Kidney tubule cell (primary cell): ENCODE data around the gene BRI3BP.
"Not testable (repeated sequence)": the region's sequence is repeated elsewhere in the genome, so short reads cannot be mapped to it uniquely, and the experiment has no call there.

Experiments
- DNase-seq: peaks from one replicate; pipeline ENCODE4 v3.0.0-alpha.2; 2018; ENCODE audit warnings: low spot score

The BRI3BP gene

DNA sequence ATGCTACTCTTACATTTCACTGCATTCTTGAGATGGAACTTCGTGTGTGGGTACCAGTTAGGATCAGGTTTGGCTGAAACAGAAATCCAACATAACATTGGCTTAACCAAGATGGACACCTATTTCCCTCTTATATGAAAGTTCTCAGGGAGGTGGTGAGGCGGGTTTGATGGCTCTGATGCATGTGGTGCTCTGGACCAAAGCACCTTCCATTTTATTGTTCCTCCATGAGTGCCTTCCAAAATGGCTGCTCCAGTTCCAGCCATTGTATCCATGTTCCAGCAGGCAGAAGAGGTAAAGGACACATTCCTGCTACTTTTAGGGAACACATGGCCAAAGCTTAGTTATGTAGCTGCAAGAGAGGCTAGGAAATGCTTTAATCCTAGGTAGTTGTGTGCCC, 29.6 kb downstream of the BRI3BP start:
- no peak for DNase-seq

DNA sequence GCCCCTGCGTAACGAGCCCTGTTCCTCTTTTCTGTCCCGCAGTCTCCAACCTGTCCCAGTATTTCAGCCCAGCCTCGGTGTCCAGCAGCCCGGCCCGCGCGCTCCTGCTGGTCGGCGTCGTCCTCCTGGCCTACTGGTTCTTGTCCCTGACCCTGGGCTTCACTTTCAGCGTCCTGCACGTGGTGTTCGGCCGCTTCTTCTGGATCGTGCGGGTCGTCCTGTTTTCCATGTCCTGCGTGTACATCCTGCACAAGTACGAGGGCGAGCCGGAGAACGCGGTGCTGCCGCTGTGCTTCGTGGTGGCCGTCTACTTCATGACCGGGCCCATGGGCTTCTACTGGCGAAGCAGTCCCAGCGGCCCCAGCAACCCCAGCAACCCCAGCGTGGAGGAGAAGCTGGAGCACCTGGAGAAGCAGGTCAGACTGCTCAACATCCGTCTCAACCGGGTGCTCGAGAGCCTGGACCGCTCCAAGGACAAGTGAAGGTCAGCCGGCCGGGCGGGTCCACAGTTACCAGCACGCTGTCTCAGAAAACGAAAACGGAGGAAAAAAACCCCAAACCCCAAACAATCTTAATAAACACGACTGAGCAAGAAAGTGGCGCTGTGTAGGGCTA, 31.6 kb downstream of the BRI3BP start:
- DNase-seq = no peak

DNA sequence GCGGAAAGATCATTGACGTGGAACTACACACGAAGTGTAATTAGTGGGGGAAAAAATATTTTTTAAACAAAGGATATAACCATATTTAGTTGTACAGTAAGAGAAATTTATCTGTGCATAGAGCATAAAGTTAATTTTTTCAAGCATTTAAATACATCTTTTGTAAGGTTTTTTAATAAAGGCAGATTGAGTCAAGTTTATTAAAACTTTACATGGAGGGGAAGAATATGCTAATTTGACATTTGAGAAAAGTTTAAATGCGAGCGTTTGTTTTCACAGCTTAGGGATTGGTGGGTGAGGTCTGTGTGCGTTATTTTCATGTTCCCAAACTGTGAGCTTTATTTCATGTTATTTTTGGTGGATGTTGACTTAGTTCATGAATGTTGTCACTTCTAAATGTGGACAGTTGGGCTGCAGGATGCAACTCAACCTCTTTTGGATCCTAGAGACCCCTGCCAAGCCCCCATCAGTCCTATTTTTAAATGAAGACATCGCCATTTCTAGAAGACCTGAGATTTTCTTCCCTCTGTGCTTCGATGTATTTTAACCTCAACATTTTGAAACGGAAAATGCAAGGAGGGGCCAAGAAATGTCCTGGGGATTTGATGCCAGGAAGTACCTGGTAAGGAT, 32.3 kb downstream of the BRI3BP start:
- no peak for DNase-seq

DNA sequence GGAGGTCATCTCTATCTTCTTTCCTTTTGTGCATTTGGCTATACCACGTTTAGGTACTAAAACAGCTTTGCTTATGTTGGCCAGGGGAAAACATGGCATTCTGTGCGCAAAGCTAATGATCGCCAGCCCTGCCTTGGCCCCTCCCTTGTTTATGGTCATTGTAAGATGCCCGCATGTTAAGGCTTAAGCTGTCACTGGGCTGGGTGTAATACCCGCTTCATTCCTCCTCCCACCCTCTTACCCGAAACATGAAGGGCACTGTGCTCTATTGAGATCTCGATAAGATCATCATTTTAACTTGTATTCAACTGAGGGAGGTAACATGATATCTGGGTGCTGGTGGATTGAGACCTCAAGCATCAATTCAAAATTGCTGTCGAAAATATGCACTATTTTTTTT, 34.7 kb downstream of the BRI3BP start:
- DNase-seq = no peak

DNA sequence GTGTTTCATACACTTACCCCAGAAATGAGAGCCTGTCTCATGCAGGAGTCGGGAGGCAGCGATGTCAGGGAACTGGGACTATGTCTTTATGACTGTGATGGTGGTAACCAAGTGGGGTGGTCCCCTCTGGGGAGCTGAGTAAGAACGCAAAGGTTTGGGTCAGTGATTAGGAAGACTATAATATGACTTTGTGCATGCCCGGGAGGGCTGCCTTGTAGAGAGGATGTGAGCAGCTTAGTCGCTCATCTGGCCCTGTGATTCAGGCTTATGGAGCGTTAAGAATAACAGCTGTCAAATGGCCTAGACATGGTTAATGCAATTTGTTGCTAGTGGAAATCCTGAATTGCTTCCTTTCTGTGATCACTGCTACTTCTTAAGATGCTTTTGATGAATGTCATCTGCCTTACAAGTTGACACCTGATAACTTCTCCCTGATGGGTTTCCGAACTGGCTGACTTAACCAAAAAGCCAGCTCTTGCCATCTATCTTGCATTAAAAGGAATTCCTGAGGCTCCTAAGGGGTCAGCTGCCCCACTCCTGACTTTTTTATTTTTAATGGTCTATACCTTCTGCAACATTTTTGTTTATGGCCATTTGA, 36.4 kb downstream of the BRI3BP start:
- peak; percentile 13 for DNase-seq

DNA sequence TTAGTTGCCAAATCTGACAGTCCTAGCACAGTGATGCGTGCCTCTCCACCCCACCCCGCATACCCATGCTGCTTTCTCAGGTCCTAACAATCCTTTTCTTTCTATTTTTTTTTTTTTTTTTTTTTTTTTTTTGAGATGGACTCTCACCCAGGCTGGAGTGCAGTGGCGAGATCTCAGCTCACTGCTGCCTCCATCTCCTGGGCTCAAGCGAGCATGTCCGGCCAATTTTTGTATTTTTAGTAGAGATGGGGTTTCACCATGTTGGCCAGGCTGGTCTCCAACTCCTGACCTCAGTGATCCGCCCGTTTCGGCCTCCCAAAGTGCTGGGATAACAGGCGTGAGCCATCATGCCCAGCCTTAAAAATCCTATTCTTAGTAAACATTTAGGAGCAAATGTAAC, 38.0 kb downstream of the BRI3BP start:
- not testable (repeated sequence) for DNase-seq

DNA sequence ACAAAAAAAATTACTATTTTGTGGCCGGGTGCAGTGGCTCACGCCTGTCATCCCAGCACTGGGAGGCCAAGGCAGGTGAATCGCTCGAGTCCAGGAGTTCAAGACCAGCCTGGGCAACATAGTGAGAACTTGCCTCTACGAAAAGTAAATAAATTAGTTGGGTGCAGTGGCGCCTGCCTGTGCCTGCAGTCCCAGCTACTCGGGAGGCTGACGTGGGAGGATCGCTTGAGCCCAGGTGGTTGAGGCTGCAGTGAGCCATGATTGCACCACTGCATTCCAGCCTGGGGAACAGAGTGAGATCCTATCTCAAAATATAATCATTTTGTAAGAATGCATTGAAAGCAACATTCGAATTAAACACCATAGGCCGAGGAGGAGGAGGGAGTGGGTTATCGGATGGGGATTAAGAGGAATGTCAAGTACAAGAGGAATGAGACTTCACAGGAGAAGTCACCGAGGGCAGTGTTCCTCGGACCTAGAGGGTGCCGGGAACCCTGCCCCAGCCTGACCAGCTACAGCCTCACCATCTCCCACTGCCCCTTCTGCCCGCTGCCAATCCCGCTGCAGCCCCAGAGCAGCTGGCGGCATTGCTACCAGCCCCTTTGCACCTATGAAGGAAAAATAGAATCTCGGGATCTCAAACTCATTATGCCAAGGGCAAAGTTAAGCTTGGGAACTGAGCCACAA, 39.2 kb downstream of the BRI3BP start:
- DNase-seq = no peak

DNA sequence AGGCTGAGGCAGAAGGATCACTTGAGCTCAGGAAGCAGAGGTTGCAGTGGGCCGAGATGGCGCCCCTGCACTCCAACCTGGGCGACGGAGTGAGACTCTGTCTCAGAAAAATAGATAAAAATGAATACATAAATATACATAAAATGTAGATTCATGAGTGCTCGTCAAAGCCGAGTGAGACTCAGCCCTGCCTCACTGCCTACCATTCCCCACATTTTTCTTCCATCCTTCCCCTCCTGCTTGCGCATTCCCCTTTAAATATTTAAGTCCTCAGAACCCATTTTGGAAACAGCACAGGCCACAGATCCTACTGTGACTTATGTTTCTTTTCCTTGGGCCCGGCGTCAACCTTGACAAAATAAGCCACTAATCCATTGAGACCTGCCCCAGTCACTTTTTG, 39.8 kb downstream of the BRI3BP start:
- DNase-seq = no peak

DNA sequence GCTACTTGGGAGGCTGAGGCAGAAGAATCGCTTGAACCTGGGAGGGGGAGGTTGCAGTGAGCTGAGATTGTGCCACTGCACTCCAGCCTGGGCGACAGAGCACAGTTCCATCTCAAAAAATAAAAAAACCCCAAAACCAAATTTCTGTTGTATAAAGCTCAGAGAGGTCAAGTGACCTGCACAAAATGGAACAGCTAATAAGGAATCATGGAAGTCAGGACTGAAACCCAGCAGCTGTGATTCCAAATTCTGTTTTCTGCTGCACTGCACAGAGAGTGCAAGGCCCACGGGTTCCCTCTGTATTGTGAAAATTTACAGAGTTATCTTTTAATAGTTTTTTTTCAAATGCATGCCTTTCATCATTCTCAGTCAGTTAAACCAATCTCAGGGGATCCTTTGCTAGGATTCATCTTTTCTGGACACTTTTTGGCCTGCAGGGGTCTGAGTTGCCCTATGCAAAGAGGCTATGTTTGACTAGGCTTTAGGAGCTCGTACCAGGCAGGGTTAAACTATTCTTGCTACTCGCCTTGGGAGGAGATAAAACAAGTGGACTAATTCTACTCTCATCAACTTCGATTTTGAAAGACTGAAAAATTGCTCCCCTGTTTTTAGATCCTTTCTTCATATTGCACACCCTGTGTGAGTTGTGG, 45.7 kb downstream of the BRI3BP start:
- no peak for DNase-seq

DNA sequence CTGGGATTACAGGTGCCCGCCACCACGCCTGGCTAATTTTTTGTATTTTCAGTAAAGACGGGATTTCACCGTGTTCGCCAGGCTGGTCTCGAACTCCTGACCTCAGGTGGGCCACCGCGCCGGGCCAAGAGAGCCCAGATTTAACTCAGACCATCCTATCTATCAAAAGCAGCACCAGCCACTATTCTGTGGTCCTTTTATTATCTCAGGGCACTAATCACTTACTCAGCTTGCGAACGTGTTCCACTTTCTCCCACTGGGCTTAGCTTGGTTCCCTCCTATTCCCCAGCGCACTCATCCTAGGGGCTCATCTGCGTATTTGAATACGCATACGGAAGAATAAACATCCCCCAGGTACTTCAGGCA, 55.6 kb downstream of the BRI3BP start:
- DNase-seq = no peak

DNA sequence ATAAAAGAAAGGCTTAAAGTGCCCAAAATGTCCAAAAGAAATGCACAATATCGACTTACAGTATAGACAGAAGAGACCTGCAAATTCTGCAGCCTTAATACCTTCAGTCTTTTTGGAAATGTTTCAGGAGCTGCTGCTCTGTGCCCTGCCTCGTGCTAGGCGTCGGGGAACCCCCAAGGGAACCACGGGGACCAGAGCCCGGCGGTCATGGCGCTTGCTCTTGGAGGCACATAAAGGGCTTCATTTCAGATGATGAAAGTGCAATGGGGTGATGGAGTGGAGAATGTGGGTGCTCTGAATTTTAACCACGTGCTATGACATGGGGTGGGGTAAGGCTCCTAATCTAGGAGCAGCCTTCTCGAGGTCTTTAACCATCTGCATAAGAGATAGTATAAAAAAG, 57.0 kb downstream of the BRI3BP start:
- no peak for DNase-seq

DNA sequence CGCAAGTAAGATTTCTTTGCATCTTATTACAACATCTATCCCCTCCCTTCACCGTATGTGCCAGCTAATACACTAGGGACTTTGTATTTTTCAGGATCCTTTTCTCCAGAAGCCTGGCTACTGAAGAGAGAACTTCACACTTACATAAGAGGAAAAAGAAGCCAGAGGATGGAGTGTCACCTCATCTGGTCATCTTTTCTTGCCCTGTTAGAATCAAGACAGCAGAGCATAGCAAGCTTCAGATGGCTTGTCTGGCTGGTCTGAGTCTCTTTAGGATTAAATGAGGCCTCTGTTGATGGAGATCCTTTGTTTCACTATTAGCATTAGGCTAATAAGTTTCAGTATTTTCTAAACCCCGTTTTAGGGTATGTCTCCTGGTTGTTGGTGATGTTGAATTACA, 57.4 kb downstream of the BRI3BP start:
- no peak for DNase-seq

DNA sequence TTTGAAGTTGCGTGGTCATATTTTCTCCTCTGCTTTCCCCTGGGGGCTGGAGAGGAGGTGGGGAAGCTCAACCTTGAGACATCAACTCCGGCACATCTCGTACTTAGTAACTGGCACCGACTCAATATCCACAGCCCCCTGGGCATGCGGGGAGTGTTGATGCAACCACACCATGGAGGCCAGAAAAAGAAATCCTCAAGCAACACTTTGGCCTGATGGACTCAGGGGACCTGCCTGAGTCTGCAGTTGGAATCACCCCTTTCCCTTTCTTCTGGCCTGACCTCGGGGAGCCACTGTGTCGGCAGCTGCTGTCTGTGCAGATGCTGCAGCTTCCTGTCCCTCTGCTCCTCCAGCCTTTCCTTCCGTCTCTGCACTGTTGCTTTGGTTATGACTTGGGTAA, 60.4 kb downstream of the BRI3BP start:
- DNase-seq = no peak

DNA sequence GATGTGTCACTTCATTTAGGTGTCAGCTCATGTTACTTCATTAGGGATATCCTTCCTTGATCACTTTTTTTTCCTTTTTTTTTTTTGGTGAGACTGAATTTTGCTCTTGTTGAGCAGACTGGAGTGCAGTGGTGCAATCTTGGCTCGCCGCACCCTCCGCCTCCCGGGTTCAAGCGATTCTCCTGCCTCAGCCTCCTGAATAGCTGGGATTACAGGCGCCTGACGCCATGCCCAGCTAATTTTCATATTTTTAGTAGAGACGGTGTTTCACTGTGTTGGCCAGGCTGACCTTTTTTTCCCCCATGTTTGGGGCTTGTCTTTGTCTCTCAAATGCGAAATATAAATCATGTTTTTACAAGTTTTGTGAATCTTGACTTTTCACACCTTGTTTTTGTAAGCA, 62.1 kb downstream of the BRI3BP start:
- no peak for DNase-seq

DNA sequence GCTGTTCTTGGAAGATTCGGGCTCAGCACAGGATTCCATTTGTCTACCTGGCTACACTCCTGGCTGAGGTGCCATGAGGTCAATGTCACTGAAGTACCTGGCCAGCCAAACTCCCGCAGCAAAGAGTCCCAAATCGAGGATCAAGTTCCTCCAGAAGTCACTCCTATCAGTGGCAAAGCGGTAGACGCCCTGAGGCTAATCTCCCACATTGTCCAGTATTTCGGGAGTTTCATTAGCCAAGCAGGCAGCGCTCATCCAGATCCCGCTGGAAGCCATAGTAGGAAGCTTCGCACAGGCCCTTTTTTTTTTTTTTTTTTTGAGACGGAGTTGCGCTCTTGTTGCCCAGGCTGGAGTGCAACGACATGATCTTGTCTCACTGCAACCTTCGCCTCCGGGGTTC, 62.9 kb downstream of the BRI3BP start:
- DNase-seq = no peak

DNA sequence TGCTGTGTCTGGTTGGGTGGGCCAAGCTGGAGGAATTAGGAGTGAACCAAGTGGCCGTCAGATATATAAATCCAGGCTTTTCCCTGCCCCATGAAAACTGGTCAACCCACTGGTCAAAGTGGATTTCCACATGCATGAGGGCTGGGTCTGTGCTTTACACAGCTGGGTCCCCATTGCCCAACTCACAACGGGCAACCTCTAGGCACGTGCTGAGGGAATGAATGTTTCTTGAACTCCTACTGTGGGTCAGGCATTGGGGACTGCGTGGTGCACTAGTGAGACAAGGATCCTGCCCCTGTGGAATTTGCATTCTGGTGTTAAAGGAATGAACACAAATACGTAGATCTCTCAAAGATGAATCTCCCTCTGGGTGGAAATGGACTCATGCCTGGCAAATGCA, 64.3 kb downstream of the BRI3BP start:
- no peak for DNase-seq

DNA sequence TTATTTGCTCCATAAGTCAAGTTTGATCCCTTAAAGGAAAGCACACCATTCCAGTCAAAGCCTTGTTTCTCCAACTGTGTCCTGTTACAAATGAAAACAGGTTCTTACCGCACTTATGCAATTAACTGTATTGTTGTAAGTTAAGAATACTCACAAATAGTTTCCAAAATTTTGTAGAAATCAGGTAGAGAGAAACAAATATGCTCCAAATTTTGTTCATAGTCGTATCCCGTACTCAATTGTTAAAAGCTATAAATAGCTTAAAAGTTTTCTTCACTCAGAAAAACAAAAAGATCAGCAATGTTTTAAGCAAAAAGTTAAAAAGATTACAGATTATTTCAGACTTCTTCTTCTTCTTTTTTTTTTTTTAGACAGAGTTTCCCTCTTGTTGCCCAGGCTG, 67.8 kb downstream of the BRI3BP start:
- no peak for DNase-seq

DNA sequence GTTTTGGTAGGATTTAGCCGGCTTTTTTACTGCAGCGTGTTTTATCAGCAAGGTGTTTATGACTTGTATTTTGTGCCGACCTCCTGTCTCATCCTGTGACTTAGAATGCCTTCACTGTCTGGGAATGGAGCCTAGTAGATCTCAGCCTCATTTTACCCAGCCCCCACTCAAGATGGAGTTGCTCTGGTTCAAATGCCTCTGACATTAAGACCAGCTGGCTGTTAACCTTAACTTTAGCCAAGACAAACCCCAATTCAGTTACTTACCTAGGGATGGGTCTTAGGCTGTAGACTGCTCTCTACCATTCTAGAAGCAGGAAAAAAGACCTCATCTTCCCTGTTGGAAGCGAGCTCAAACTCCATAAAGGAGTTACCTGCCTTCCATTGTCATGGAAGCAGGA, 70.1 kb downstream of the BRI3BP start:
- DNase-seq = not testable (repeated sequence)

DNA sequence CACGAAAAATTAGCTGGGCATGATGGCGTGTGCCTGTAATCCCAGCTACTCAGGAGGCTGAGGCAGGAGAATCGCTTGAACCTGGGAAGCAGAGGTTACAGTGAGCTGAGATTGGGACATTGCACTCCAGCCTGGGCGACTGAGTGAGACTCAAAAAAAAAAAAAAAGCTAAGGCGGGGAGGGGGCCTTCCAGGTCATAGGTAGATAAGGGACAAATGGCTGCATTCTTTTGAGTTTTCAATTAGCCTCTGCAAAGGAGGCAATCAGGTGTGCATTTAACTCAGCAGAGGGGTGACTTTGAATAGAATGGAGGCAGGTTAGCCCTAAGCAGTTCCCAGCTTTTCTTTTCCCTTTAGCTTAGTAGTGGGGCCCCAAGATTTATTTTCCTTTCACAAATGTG, 71.0 kb downstream of the BRI3BP start:
- DNase-seq = no peak

DNA sequence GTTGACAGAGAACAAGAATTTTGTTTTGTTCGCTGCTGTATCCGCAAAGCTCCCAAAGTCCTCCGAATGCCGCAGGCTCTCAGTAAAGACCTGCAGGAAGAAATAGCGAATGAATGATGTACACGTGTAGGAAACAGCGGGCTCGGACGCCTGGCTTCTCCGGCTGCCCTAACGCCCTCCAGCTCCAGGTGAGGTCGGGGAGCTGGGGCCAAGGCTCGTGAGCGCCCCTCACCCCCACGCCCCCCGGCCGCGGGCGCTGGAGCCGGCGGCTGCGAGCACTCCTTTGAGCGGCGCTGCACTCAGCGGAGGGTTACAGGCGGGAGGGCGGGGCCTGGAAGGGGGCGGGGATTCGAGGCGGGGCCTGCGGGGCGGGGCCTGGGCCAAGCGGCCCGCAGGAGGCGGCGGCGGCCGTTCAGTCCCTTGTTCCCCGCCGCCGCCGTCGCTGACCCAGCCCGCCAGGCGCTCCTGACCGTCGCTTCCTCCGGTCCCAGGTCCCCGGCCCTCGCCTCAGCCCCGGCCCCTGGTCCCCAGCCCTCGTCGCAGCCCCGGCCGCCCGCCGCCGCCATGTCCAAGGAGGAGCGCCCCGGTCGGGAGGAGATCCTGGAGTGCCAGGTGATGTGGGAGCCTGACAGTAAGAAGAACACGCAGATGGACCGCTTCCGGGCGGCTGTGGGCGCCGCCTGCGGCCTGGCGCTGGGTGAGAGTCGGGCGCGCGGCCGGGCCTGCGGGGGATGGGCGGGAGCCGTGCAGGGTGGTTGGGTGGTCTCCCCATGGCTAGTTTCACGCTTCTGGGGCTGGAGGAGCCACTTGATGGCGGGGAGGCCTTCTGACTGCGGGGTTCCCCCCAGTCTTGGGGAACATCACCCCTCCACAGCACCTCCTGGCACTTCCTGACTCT, 71.8 kb downstream of the BRI3BP start, which contains the start of gene AACS:
TSS of gene AACS (plus strand) at position 415 of the 898 bp plus-strand sequence. CDS start at position 565, 150 bp downstream.
- peak; percentile 73 for DNase-seq

DNA sequence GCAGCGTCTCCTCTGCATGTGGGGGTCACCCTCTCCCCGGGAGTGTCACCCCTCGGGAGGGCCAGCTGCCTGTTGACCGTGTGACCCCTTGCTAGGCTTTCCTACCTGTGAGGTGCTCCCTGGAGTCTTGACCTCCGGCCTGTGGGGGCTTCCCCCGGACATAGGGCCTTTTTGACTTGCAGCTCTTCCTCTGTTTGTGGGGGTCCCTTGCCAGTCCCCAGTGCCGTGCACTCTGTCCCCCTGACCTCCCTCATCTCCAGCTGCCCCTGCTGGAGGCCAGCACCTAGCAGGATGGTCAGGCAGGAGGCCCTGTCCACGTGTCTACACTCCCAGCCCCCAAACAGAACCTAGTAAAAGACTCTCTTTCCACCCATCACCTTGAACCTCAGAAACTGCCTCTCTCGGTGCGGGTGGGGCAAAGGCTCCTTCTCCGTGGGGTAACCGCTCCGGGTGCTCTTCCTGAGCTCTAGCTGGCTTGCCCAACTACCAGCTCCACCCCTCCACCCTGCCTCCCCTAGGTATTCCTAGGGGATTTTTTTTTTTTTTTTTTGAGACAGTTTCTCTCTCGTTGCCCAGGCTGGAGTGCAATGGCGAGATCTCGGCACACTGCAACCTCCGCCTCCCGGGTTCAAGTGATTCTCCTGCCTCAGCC, 72.6 kb downstream of the BRI3BP start:
- DNase-seq = no peak
